GM21526 (cell line): ENCODE data around the gene OR10AD1.
"Not testable (repeated sequence)": the region's sequence is repeated elsewhere in the genome, so short reads cannot be mapped to it uniquely, and the experiment has no call there.

ENCODE experiments used
- ATAC-seq: cut with Tn5 transposase; IDR thresholded peaks from one replicate; pipeline ENCODE4 v1.9.1; 2021; ENCODE audit warnings: moderate library complexity; ENCODE audit not compliant: unreplicated experiment, low FRiP score

OR10AD1 gene, protein sequence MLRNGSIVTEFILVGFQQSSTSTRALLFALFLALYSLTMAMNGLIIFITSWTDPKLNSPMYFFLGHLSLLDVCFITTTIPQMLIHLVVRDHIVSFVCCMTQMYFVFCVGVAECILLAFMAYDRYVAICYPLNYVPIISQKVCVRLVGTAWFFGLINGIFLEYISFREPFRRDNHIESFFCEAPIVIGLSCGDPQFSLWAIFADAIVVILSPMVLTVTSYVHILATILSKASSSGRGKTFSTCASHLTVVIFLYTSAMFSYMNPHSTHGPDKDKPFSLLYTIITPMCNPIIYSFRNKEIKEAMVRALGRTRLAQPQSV

DNA sequence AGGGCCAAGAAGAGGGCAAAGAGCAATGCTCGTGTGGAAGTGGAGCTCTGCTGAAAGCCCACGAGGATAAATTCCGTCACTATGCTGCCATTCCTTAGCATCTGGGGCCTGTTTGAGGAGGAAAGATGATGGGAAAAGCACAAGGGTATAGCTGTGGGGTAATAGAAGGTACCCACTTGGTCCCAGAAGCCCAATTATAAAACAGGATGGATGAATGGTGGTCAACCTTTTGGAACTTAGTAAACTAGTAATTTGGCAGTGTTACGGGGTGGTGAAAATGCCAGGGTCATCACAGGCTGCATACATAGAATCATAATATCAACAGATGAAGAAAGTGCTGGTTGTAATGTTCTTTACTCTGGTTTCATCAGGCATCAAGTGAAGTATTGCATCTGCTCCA is at the start of gene OR10AD1:
Gene OR10AD1 (minus strand): TSS at position 101 of the 400 bp plus-strand sequence. CDS start 0 bp downstream, at position 101.
- ATAC-seq = no peak

DNA sequence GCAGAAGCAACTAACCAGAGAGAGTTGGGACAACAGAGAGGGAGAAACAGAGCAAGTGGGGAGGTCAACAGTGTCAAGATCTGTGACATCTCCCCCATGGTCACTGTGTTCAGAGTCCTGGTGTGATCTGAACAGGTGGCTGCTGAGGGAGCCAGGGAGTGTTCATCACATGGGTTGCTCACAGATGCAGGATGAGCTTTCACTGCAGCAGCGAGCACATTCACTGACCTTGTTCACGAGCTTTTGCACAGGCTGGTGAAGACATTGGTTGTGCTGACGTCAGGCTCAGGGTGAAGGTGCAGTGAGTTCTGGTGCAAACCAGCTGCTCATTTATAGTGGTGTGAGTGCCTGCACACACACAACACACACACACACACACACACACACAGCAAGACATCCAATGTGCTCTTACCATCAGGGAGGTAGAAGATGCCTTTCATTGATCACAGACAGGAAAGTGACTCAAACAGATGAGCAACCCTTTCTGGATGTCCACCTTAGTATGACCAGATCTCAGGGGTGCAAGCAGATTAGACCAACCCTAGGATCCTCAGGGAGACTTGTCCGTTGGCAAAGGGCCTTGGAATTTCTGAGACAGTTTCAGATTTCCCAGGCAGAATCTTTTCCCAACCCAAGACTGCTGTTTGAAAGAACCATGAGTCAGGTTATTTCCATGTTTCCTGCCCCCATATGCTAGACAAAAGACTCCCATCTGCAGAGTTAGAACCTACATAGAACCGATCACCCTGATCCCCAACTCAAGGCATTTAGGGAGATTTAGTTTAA is 44.3 kb upstream of the OR10AD1 start:
- ATAC-seq = no peak

DNA sequence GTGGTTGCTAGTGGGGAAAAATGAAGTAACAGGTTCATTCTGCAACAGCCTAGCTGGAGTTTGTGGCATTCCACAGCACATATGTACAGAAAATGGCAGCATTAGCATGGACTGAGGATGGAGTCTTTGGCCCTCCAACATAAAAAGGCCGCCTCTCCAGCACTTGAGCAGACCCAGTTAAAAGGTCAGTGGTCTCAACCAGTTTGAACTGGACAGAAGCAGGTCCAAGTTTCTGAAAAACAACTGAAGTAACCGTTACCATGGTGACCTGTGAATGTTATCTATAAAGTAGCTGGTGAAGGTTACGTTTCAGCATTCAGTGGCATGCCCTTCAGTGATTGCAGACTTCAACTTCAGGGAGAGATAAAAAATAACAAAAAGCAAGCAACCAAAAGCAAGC is 34.1 kb upstream of the OR10AD1 start:
- no peak for ATAC-seq

DNA sequence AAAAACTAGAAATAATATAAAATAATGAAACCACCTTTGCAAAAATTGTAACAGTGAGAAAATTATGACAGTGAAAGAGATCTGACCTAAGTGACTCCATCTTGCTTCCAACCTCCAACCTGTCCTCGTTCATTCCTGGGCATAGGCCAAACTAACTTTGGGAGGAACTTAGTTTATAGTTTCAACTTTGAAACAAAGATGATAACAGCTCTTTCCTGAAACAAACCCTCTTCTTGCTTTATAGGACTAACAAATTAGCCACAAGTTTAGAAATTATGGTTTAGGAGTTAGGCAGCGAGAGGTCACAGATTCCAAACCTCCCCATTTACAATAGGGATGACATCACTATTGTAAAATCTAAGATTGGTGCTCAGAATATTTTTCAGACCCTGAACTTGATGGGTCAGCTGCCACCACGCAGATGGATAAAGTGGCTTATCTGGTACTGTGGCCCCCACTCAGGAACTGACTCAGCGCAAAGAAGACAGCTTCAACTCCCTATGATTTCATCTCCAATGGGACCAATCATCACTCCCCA is 32.8 kb upstream of the OR10AD1 start:
- ATAC-seq = no peak

DNA sequence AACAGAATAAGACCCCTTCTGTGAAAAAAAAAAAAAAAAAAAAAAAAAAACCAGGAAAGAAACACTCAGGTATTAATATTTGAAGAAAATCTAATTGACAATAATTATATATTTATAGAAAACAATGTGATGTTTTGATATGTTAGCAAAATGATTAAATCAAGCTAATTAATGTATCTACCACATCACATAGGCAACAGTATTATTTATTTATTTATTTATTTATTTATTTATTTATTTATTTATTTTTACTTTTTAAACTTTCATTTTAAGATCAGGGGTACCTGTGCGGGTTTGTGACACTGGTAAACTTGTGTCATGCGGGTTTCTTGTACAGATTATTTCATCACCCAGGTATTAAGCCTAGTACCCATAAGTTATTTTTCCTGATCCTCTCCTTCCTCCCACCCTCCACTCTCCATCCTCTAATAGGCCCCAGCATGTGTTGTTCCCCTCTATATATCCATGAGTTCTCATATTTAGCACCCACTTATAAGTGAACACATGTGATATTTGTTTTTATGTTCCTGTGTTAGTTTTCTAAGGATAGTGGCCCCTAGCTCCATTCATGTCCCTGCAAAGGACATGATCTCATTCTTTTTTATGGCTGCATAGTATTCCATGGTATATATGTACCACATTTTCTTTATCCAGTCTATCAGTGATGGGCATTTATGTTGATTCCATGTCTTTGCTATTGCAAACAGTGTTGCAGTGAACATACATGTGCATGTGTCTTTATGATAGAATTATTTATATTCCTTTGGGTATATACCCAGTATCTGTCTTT is 28.3 kb upstream of the OR10AD1 start:
- ATAC-seq = not testable (repeated sequence)

DNA sequence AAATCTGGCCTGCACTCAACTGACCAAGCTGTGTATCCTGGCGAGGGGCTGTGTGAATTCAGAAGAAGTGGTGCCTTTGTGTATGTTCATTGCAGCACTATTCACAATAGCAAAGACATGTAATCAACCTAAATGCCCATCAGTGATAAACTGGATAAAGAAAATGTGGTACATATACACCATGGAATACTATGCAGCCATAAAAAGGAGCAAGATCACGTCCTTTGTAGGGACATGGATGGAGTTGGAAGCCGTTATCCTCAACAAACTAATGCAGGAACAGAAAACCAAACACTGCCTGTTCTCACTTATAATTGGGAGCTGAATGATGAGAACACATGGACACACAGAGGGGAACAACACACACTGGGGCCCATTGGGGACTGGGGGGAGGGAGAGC is 21.4 kb upstream of the OR10AD1 start:
- ATAC-seq = not testable (repeated sequence)

DNA sequence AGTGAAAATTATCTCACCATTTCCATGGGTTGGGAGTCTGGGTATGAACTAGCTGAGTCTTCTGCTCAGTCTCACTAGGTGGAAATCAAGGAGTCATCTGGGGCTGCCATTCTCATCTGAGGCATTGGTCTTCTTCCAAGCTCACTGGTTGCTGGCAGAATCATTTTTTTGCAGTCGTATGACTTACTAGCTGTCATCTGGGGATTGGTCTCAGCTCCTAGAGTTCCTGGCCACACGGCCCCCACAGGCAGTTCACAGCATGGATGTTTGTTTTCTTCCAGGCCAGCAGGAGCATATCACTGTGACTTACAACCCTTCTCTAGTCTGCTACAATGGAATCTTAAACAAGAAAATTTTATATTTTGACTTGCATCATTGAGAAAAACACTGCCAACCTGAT is 18.6 kb upstream of the OR10AD1 start:
- ATAC-seq = no peak

DNA sequence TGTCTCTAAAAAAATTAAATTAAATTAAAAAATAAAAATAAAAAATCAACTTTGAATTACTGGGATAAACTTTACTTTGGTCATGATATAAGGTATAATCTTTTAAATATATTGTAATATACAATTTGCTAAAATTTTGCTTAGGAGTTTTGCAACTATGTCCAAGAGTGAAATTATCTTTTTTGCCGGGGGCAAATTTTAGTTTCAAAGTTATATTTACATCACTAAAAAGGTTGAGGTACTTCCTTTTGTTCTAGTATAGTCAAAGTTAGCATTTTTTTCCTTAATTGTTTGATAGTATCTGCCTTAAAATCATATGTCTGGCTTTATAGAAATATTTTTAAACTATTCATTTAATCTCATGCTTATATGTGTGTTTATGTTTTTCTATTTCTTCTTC is 17.6 kb upstream of the OR10AD1 start:
- no peak for ATAC-seq

DNA sequence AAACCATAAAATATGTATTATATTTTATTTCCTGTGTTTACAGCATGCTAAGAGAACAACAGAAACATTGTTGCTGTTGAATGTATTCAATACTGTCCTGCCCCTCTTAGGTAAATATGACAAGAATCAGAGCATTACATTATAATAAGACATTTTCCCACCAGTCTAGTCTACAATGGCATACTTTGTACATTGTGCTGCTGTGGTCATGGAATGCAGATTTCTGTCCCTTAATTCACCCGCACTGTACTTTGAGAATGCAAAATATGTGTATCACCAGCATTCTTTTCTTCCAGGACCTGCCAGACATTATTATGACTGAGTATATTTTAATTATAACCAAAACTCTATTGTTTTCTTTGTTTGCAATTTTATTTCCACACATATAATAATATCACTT is 16.5 kb upstream of the OR10AD1 start:
- ATAC-seq = no peak

DNA sequence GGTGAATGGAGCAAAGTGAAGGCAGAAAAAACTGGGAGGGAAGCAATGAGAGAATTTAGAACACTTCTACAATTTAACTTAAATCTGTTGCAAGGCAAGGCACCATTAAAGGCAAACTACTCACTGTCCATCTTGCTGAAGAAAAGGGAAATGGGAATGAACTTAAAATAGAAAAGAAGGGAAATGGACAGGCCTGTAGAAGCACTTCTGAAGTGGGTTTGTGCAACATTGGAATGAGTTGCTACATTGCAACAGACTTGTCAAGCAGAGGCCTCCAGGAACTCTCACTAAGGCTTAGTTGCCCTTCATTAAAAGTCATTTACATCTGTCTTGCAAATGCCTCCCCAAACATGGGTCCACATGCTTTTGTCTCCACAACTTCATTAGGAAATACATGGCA is 13.7 kb upstream of the OR10AD1 start:
- no peak for ATAC-seq

DNA sequence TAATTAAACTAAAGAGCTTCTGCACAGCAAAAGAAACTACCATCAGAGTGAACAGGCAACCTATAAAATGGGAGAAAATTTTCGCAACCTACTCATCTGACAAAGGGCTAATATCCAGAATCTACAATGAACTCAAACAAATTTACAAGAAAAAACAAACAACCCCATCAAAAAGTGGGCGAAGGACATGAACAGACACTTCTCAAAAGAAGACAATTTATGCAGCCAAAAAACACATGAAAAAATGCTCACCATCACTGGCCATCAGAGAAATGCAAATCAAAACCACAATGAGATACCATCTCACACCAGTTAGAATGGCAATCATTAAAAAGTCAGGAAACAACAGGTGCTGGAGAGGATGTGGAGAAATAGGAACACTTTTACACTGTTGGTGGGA is 6.4 kb upstream of the OR10AD1 start:
- ATAC-seq = not testable (repeated sequence)

DNA sequence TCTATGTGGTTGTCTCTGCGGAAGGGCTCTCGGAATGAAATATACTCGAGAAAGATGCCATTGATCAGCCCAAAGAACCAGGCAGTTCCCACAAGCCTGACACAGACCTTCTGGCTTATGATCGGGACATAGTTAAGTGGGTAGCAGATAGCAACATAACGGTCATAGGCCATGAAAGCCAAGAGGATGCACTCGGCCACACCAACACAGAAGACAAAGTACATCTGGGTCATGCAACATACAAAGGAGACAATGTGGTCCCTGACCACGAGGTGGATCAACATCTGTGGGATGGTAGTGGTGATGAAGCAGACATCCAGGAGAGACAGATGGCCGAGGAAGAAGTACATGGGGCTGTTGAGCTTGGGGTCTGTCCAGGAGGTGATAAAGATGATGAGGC is 326 bp downstream of the OR10AD1 start:
- ATAC-seq = no peak

DNA sequence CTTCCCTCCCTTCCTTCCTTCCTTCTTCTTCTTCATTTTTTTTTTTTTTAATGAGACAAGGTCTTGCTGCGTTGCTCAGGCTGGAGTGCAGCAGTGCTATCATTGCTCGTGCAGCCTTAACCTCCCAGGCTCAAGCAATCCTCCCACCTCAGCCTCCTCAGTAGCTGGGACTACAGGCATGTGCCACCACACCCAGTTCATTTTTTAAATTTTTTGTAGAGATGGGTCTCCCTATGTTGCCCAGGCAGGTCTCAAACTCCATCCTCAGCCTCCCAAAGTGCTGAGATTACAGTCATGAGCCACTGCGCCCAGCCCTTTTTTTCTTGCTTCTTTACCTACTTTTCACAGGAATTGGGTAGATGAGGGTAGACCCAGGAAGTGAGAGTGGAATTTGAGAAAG is 1.6 kb downstream of the OR10AD1 start:
- ATAC-seq = no peak

DNA sequence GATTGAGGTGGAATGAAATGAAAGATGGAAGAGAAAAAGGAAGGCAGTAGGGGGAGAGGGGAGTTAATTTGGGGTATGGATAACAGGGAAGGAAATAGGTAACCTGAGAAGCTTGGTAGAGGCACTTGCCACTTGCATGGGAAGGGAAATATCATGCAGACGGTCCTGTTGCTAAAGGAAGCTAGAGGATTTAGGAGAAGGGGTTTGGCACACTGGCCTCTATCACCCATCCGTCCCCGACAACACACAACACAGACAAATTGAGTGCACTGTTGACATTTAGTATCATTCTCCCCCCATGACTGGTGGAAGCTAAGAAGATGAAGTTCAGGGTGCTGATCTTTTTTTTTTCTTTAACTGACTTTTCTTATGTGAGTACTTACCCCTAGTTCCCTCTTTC is 2.0 kb downstream of the OR10AD1 start:
- ATAC-seq = no peak

DNA sequence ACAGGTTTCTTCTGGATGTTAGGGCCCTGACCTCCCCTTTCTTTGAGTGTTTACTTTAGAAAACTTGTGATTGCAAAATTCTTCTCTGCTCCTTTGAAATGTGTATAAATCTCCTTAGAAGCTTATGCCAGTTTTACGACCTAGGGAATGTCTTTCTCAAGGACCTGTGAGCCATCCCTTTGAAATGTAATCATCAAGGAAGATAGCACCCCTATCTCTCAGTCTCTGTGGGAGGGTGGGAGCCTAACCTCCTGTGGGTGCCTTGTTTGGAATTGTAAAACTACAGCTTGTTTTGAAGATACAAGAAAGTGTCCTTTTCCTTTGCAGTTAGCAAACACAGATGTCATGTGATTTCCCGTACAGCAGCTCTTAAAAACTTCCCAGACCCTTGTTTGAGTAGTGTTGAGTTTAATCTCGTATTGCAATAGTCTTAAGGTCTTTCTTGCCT is 3.3 kb downstream of the OR10AD1 start:
- ATAC-seq = no peak

DNA sequence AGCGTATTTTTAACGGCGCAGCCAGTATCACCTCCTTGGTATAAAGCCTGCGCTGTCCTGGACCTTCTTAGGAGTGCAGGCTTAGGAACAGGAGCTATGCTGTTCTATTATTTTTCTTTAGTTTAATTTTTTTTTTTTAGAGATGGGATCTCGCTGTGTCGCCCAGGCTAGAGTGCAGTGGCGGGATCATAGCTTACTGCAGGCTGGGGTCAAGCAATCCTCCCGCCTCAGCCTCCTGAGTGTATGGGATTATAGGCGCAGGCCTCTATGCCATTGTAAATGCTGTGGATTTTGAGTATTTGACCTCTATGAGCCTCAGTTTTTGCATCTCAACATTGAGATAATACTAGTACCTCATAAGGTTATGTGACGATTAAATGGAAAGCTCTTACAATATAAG is 4.1 kb downstream of the OR10AD1 start:
- no peak for ATAC-seq

DNA sequence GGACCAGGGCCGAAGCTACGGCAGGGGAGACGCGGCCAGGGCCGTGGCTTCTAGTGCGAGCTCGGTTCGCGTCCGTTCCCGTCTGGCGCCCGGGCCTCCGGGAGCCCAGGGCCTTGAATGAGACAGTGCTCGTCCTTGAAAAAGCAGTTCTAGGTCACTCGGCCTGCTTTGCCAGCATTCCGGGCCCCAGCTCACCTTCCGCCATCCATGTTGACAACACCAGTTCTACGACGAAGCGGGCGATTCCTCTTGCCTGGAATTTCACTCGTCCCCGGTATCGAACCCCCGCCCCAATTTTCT is 4.5 kb downstream of the OR10AD1 start:
- peak; percentile 14 for ATAC-seq

DNA sequence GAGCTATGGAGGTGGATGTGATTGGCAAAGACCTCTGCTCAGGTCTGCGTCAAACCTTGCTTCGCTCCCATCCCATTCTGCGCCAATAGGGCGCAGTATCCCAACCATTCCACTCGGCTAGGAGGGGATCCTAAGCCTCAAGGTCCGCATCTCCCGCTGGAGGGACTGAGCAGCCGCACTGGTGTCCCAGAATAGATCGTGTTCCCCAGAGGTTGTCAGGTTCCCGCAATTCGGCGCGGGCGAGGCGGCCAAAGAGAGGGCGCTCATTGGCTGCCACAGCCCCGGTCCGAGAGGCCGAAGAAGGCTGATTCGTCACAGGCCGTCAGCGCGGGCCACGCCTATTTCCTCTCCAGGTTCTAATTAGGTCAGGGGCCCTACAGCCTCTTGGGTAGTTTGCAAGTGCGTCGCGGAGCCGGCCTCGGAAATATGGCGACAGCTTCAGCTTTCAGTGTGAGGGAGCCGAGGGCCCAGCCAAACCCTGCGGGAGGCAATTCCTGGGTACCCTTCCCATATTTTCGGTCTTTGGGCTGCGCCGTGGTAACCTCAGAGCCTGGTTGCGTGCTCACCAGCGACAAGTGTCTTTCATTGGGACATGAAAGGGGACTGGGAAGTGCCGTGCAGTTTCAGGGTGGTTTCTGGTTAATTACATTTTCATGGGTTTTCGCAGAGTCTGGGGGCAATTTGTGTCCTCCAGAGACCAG is 5.0 kb downstream of the OR10AD1 start:
- ATAC-seq = peak; percentile 99

DNA sequence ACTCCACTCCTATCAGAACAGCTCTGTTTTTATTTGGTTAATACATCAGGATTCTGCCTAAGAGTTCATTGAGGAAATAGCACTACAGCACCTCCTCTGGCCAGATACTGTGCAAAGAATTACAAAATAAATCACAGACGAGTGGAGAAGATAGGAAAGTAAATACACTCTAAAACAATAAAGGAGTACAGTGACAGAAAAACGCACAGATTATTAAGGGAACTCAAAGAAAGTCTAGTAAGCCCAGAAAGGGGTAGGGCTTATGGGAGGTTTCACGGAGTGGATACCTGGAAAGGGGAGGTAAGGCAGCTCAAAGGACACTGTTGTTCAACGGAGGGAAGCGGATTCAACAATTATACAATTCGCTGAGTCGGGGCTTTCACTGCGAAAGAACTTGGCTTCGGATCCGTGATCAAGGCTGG is 5.5 kb downstream of the OR10AD1 start:
- ATAC-seq = peak; percentile 19

DNA sequence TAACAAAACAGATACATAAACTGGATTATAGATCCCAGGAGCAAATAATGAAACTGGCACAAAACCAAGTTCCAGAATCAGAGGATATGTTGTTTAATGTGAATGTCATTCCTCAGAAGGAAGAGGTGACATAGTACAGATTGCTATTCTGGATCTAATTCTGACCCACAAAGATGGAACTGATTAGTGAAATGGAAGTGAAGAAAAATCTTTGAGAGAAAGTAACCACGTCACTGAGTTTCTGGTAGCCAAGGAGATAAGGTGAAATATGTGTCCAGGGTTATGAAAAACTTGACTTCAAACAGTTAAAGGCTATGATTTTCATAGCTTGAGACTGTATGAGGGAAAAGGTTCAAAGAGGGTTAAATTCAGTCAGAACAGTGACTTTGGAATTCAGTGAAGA is 8.3 kb downstream of the OR10AD1 start:
- ATAC-seq = no peak
